ENCODE measurements around the gene C1QTNF1.
"Not testable (repeated sequence)": the region's sequence is repeated elsewhere in the genome, so short reads cannot be mapped to it uniquely, and the experiment has no call there.

The C1QTNF1 gene

DNA sequence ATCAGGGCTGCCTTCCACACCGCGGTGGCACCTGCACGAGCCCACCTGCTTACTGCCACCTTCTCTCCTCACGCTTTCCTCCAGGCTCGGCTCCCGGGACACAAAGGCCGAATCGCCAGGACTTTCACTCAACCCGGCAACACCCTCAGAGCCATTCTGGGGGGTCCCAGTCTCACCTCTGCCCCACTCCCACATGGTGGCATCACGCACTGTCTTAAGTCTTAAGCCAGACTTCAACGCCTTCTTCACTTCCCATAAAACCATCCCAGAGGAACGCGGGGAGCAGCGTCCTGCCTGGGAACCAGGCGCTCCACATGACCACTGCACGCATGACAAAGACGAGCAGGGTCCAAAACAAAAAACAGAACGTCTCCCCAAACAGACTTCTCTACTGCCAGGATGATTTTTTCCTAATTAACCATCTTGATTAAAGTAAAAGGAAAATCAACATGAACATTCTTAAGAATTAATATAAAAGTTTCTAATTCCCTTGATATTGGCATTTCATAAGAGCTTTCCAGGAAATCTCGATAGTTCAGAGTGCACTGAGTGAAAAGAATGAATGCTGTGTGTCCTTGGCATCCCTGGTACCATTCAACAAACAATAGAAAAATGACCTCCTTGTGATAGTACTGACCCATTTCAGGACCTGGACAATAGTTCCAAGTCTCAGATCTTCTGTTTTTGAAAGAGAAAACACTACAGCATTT, 17.0 kb upstream of the C1QTNF1 start:
- no peak for DNase-seq

- no peak for DNase-seq
Measured at GRCh38 chr17:79007504-79008381, 16.2 kb upstream of the C1QTNF1 start.

DNA sequence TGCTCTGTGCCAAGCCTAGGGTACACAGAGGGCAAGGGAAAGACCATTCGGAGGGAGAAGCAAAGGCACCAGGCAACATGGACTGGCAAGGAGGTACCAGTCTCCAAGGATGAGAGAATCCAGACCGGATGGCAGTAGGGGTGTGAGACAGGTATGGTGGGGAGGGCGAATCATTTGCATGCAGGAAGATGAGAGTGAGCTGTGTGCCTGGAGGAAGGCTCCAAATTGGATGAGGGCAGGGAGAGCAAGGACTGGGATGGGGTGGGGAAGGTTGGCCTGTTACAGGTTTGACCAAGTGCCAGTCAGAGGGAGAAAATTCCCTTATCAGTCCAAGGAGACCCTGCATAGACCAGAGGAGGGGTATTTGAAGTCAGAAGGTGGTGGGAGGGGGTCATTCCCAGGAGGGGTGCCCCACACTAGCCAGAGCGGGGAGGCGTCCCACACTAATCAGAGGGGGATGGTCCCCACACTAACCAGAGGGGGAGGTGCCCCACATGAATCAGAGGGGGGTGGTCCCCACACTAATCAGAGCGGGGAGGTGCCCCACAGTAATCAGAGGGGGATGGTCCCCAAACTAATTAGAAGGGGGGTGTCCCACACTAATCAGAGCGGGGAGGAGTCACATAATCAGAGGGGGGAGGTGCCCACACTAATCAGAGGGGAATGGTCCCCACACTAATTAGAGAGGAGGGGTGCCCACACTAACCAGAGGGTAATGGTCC, 15.1 kb upstream of the C1QTNF1 start:
- DNase-seq = no peak

DNA sequence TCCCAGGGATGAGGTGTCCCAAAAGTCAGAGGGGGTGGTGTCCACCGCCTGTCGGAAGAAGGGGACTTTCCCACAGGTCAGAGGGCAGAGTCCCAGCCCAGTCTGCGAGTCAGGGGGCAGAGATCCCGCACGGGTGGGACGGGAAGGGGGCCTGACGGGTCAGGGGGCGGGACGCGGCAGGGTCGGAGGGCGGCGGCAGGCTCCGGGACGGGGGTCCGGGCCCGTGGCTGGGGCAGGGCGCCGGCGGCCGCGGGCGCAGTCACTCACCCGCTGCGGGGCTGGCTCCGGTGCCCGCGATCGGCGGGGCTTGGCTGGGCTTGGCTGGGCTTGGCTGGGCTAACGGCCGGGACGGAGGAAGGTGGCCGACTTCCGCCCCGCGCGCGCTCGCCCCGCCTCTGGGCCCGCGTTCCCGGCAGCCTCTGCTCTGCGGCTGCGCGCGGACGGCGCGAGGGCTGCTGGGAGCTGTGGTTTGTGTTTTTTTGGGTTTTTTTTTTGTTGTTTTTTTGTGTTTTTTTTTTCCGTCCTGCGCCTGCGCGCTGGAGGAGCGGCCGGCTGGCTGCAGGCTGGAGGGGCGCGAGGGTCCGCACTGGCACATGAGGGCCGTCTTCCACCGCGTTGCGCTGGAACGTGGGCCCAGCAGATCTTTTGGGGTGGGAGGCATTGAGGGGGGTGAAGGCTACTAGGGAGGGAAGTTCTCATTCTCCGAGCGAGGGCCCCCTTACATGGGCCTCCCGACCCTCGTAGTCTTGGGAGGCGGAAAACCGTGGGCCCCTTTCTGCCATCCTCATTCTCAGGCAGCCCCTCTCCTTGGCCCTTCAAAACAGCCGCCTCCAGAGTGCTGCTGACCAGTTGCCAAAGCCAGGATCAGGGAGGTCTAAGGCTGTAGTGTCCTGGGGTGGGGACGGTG, 14.3 kb upstream of the C1QTNF1 start, which contains the start of gene CANT1:
TSS of gene CANT1 (minus strand) at position 368 of the 907 bp plus-strand sequence. CDS start 12,142 bp downstream, outside the sequence.
- DNase-seq = peak; percentile 52

DNA sequence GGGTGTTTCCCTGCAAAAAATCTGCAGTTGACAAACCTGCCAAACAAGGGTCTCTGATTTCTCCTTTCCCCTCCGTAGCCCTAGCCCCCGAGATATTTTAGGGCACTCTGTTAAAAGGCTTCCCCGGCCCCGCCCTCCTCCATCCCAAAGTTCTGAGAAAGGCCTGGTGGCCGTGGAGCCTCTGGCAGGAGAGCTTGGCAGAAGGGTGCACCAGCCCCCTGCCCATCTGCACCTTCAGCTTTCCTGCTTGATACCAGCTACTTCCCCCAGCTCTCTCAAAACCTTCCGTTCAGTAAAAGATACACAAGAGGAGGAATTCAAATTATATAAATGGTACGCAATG, 13.7 kb upstream of the C1QTNF1 start:
- no peak for DNase-seq

DNA sequence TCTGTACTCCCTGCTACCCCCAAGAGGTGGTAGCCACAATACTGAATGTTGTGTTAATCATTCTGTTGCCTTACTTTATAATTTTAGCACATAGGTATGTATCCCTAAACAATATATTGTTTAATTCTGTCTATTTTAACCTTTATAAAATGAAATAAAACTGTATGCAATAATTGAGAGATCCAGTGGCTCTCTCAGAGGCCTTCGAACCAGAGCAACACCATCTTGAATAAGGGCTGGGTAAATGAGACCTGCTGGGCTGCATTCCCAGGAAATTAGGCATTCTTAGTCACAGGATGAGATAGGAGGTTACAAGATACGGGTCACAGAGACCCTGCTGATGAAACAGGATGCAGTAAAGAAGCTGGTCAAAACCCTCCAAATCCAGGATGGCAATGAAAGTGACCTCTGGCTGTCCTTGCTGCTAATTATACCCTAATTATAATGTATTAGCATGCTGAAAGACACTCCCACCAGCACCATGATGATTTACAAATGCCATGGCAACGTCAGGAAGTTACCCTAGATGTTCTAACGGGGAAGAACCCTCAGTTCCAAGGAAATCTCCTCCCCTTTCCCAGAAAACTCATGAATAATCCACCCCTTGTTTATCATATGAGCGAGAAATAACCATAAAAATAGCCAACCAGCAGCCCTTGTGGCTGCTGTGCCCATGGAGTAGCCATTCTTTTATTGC, 12.4 kb upstream of the C1QTNF1 start:
- DNase-seq = no peak

- no peak for DNase-seq
Measured at GRCh38 chr17:79012563-79013134, 11.3 kb upstream of the C1QTNF1 start.

DNA sequence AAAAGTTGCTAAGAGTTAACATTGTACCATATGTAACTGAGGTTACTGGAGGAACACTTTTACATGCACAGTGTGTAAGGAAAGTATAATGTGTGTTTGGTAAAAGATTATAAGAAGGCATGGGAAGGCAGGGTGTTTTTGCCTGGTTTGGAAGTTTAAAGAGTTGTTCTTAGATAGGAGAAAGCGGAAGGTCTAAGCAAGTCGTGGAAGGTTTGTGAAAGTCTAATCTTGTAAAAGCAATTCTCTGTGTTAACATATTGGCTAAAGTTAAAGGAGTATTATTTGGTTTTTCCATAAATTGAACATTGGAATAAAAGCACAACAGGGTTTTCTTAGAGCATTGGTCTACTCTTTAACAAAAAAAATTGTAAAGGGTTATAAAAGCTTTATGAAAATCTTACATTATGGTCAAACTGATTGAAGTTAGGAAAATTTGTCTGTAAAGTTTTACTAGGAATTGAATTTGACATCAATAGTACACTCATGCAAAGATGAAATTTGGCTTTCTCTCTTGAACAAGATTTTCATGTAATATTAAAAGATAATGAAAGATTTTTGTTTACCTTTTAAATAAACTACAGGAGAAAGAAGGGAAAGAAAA, 9.7 kb upstream of the C1QTNF1 start:
- DNase-seq = no peak

DNA sequence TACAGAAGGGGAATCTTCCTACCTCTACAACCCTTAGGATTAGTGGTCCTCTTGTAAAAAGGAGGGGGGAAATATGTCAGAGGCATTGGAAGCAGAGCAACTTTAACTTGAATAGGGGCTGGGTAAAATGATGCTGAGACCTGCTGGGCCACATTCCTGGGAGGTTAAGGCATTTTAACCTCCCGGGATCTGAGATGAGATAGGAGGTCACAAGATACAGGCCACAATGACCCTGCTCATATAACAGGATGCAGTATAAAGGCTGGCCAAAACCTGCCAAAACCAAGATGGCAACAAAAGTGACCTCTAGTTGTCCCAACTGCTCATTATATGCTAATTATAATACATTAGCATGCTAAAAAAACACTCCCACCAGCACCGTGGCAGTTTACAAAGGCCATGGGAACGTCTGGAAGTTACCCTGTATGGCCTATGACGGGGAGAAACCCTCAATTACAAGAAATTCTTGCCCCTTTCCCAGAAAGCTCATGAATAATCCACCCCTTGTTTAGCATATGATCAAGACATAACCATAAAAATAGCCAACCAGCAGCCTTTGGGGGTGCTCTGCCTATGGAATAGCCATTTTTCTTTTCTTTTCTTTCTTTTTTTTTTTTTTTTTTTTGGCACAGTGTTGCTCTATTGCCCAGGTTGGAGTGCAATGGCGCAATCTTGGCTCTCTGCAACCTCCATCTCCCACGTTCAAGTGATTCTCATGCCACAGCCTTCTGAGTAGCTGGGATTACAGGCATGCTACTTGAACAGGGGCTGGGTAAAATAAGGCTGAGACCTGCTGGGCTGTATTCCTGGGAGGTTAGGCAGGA, 6.2 kb upstream of the C1QTNF1 start:
- DNase-seq = no peak

DNA sequence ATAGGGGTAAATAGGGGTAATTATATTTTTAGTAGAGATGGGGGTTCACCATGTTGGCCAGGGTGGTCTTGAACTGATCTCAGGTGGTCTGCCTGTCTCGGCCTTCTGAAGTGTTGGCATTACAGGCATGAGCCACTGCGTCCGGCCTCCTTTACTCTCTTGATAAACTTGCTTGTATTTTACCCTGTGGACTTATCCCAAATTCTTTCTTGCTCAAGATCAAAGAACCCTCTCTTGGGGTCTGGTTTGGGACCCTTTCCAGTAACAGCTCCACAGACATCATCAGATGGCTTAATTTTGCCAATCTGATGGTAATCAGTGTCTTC, 5.6 kb upstream of the C1QTNF1 start:
- no peak for DNase-seq

- no peak for DNase-seq
Measured at GRCh38 chr17:79019261-79019631, 4.7 kb upstream of the C1QTNF1 start.

GRCh38 chr17:79019632-79020584, 4.1 kb upstream of the C1QTNF1 start:
- no peak for DNase-seq

DNA sequence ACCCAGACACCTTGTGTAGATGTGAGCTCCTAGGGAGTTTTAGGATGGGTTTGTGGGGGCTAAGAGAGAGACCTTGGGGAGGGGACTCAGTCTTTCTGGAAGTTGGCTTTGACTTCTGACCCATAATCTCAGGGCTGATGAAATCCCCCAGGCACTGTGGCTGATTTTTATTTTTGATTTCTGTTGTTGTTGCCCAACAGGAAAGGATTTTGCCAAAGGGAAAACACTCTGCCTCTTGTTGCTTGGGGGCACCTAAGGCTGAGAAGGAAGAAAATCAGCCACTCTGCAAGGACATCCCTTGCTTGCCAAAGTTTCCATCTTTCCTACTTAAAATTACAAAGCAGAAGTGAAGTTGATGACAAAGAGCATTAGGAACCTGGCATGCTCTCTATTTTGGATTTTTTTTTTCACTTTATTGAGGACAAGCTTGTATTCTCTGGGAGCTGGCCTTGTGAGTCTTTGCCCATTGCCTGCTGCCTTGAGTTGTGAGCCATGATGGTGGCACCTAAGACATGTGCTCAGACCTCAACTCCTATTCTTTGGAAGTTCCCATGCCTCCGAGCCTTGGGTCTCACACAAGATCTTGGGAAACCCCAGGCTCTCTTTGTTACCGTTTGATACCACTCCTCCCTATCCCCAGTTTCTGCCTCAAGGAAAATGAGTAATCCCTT, 3.2 kb upstream of the C1QTNF1 start:
- no peak for DNase-seq

GRCh38 chr17:79021929-79022328, 2.0 kb upstream of the C1QTNF1 start:
- not testable (repeated sequence) for DNase-seq

- DNase-seq = no peak
Measured at GRCh38 chr17:79022507-79022991, 1.4 kb upstream of the C1QTNF1 start.

DNA sequence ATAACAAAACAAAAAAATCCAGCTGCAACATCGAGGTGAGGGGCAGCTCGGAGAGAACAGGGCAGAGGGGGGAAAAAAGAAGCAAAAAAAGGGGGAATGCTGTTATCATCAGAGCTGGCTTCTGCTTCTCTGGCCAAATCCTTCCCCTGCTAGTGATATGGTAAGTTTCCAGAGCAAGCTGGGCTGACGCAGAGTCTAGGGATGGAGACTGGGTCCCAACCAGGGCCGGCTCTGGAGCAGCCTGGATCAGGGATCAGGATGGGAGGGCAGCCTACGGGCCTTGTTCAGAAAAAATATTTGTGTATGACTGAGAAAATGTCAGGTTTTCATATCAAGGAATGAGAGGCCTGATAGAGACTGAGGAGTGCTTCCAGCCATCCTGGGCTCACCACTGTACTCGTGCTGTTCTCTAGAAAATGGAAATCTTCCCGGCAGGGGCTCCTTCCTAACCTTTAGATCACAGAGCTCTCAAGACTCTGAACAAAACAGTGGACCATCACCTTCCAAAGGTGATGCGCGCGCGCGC, 726 bp upstream of the C1QTNF1 start:
- no peak for DNase-seq

GRCh38 chr17:79024901-79025737, 1.1 kb downstream of the C1QTNF1 start:
- DNase-seq = peak; percentile 19

All from DMS79 treated with DMSO at 0.1 percent for 48 hours (cell line).